SK-N-SH treated with all-trans-retinoic acid at 6 μM for 48 hours (cell line): ENCODE measurements around the gene WNK2.

Source experiments
- ATAC-seq: fragments of 200-7000 bp; cut with Tn5 transposase; 3 replicates; pipeline ENCODE4 v1.9.1; 2020; ENCODE audit warnings: mild to moderate bottlenecking, moderate library complexity
- ARNTL ChIP-seq: fragments of 450-650 bp; formaldehyde crosslinking; IDR thresholded peaks from 2 replicates; pipeline ENCODE4 v1.5.0; 2020; ENCODE audit warnings: low read depth, mild to moderate bottlenecking, moderate library complexity, borderline replicate concordance
- BACH2 ChIP-seq: fragments of 250-450 bp; sonication (Bioruptor Pico); IDR thresholded peaks from 2 replicates; pipeline ENCODE4 v1.9.0; 2021; ENCODE audit warnings: mild to moderate bottlenecking, borderline replicate concordance
- CSDC2 ChIP-seq: fragments of 250-450 bp; sonication (Bioruptor Pico); IDR thresholded peaks from 2 replicates; pipeline ENCODE4 v1.5.0; 2020; ENCODE audit warnings: mild to moderate bottlenecking, moderate library complexity
- ESRRG ChIP-seq: fragments of 250-450 bp; sonication (Bioruptor Pico); IDR thresholded peaks from 2 replicates; pipeline ENCODE4 v1.6.1; 2021; ENCODE audit warnings: mild to moderate bottlenecking
- GLIS3 ChIP-seq: fragments of 250-450 bp; sonication (Bioruptor Pico); IDR thresholded peaks from 2 replicates; pipeline ENCODE4 v1.5.0; 2020; ENCODE audit warnings: mild to moderate bottlenecking, moderate library complexity
- ISL1 ChIP-seq: fragments of 250-450 bp; sonication (Bioruptor Pico); IDR thresholded peaks from 2 replicates; pipeline ENCODE4 v2.1.2; 2022; ENCODE audit warnings: mild to moderate bottlenecking, moderate library complexity
- OSR1 ChIP-seq: fragments of 250-450 bp; sonication (Bioruptor Pico); IDR thresholded peaks from 2 replicates; pipeline ENCODE4 v1.8.0; 2022; ENCODE audit warnings: moderate library complexity, mild to moderate bottlenecking, inconsistent platforms
- PATZ1 ChIP-seq: fragments of 250-450 bp; sonication (Bioruptor Pico); IDR thresholded peaks from 2 replicates; pipeline ENCODE4 v1.8.0; 2020; ENCODE audit warnings: mild to moderate bottlenecking, moderate library complexity, borderline replicate concordance
- PPARA ChIP-seq: fragments of 250-450 bp; sonication (Bioruptor Pico); IDR thresholded peaks from 2 replicates; pipeline ENCODE4 v1.5.0; 2020; ENCODE audit warnings: mild to moderate bottlenecking, borderline replicate concordance
- RARB ChIP-seq: fragments of 250-450 bp; sonication (Bioruptor Pico); IDR thresholded peaks from 2 replicates; pipeline ENCODE4 v1.8.0; 2021; ENCODE audit warnings: mild to moderate bottlenecking, moderate library complexity
- SNAI2 ChIP-seq: fragments of 250-450 bp; sonication (Bioruptor Pico); IDR thresholded peaks from 2 replicates; pipeline ENCODE4 v1.5.0; 2020; ENCODE audit warnings: mild to moderate bottlenecking, moderate library complexity
- TCF4 ChIP-seq: fragments of 250-450 bp; sonication (Bioruptor Pico); IDR thresholded peaks from 2 replicates; pipeline ENCODE4 v1.8.0; 2021; ENCODE audit warnings: mild to moderate bottlenecking, moderate library complexity, borderline replicate concordance
- TOX ChIP-seq: fragments of 250-450 bp; sonication (Bioruptor Pico); IDR thresholded peaks from 2 replicates; pipeline ENCODE4 v1.8.0; 2021; ENCODE audit warnings: mild to moderate bottlenecking, moderate library complexity, borderline replicate concordance
- ZC3H10 ChIP-seq: fragments of 250-450 bp; sonication (Bioruptor Pico); IDR thresholded peaks from 2 replicates; pipeline ENCODE4 v1.5.1; 2021; ENCODE audit warnings: mild to moderate bottlenecking, moderate library complexity
- ZFP3 ChIP-seq: fragments of 250-450 bp; sonication (Bioruptor Pico); IDR thresholded peaks from 2 replicates; pipeline ENCODE4 v1.5.0; 2020; ENCODE audit warnings: mild to moderate bottlenecking, moderate library complexity
- ZFP30 ChIP-seq: fragments of 450-650 bp; formaldehyde crosslinking; IDR thresholded peaks from 2 replicates; pipeline ENCODE4 v1.5.0; 2022; ENCODE audit warnings: mild to moderate bottlenecking, moderate library complexity
- ZNF565 ChIP-seq: fragments of 450-650 bp; formaldehyde crosslinking; conservative IDR thresholded peaks from 2 replicates; pipeline ENCODE4 v1.5.0; 2020; ENCODE audit warnings: low read depth, mild to moderate bottlenecking, moderate library complexity
- ZNF70 ChIP-seq: fragments of 450-650 bp; formaldehyde crosslinking; IDR thresholded peaks from 2 replicates; pipeline ENCODE4 v1.5.0; 2020; ENCODE audit warnings: mild to moderate bottlenecking, moderate library complexity
- ZNF8 ChIP-seq: fragments of 450-650 bp; formaldehyde crosslinking; IDR thresholded peaks from 2 replicates; pipeline ENCODE4 v1.5.0; 2020; ENCODE audit warnings: mild to moderate bottlenecking, moderate library complexity
- TF ChIP-seq, protein P1 (sequence below): fragments of 250-450 bp; sonication (Bioruptor Pico); IDR thresholded peaks from 2 replicates; pipeline ENCODE4 v1.5.0; 2020; ENCODE audit warnings: mild to moderate bottlenecking, moderate library complexity
- TF ChIP-seq, protein P2 (sequence below): fragments of 250-450 bp; sonication (Bioruptor Pico); IDR thresholded peaks from 2 replicates; pipeline ENCODE4 v1.8.0; 2021; ENCODE audit warnings: low read depth, mild to moderate bottlenecking, moderate library complexity, borderline replicate concordance

Gene WNK2

DNA sequence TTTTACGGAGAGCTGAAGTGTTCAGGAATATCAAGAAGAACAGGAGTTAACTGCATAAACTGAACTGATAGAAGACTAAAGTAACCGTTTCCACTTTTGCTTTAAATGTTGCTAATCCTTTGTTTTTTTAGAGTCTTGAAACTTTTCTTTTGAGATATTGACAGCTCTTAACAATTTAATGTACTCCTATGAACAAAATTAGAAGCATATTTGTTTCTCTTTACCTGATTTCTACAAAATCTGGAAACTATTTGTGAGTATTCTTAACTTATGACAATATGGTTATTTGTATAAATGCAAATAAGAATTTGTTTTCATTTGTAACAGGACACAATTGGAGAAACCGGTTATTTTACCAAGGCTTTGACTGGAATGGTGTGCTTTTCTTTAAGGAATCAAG is 178.1 kb downstream of the WNK2 start:
- no peak for TF ChIP-seq ZNF565 (CRISPR knock-in tag)
- no peak for TF ChIP-seq PPARA (CRISPR knock-in tag)
- TF ChIP-seq CSDC2, result no peak
- no peak for TF ChIP-seq ARNTL (CRISPR knock-in tag)
- no peak for TF ChIP-seq ZFP3
- TF ChIP-seq TOX (CRISPR knock-in tag), result no peak
- no peak for TF ChIP-seq ISL1 (CRISPR knock-in tag)
- no peak for TF ChIP-seq ZFP30
- no peak for TF ChIP-seq BACH2 (CRISPR knock-in tag)
- TF ChIP-seq ESRRG, result no peak
- TF ChIP-seq, protein P1, sequence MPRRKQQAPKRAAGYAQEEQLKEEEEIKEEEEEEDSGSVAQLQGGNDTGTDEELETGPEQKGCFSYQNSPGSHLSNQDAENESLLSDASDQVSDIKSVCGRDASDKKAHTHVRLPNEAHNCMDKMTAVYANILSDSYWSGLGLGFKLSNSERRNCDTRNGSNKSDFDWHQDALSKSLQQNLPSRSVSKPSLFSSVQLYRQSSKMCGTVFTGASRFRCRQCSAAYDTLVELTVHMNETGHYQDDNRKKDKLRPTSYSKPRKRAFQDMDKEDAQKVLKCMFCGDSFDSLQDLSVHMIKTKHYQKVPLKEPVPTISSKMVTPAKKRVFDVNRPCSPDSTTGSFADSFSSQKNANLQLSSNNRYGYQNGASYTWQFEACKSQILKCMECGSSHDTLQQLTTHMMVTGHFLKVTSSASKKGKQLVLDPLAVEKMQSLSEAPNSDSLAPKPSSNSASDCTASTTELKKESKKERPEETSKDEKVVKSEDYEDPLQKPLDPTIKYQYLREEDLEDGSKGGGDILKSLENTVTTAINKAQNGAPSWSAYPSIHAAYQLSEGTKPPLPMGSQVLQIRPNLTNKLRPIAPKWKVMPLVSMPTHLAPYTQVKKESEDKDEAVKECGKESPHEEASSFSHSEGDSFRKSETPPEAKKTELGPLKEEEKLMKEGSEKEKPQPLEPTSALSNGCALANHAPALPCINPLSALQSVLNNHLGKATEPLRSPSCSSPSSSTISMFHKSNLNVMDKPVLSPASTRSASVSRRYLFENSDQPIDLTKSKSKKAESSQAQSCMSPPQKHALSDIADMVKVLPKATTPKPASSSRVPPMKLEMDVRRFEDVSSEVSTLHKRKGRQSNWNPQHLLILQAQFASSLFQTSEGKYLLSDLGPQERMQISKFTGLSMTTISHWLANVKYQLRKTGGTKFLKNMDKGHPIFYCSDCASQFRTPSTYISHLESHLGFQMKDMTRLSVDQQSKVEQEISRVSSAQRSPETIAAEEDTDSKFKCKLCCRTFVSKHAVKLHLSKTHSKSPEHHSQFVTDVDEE (CRISPR knock-in tag), result no peak
- TF ChIP-seq RARB, result no peak
- no peak for TF ChIP-seq ZNF70
- no peak for TF ChIP-seq TCF4
- no peak for TF ChIP-seq PATZ1 (CRISPR knock-in tag)
- no peak for ATAC-seq

DNA sequence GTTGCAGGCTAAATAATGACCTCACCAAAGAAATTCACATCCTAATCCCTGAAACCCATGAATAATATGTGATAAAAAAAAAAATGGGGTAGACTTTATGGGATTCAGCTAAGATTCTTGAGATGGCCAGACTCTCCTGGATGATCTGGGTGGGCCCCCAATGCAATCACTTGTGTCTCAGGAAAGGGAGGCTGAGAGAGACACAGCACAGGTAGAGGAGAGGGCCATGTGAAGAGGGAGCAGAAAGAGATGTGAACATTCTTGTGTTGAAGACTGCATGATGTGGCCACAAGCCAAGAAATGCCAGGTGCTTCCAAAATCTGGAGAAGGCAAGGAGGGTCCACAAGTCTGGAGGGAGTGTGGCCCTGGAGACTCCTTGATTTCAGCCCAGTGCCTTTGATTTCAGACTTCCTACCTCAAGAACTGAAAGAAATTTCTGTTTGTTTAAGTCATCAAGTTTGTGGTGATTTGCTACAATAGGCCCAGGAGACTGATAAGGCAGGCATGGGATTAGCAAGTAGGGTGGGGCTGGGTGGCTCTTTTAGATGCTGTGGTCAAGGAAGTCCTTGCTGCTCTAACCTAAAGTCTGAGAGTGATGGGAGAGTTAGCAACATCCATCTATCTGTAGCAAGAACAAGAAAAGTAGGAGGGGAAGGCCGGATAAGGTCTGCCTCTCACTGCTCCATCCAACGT is 180.9 kb downstream of the WNK2 start:
- no peak for ATAC-seq
- TF ChIP-seq ISL1 (CRISPR knock-in tag) (no peak), GLIS3 (CRISPR knock-in tag) (no peak), TCF4 (no peak), OSR1 (CRISPR knock-in tag) (no peak), SNAI2 (CRISPR knock-in tag) (no peak), PATZ1 (CRISPR knock-in tag) (no peak), ZC3H10 (CRISPR knock-in tag) (no peak), RARB (no peak), ZNF565 (CRISPR knock-in tag) (no peak), ZFP3 (no peak), CSDC2 (no peak), ESRRG (no peak), TOX (CRISPR knock-in tag) (no peak), BACH2 (CRISPR knock-in tag) (no peak), ZNF8 (CRISPR knock-in tag) (no peak)
- TF ChIP-seq, protein P2, sequence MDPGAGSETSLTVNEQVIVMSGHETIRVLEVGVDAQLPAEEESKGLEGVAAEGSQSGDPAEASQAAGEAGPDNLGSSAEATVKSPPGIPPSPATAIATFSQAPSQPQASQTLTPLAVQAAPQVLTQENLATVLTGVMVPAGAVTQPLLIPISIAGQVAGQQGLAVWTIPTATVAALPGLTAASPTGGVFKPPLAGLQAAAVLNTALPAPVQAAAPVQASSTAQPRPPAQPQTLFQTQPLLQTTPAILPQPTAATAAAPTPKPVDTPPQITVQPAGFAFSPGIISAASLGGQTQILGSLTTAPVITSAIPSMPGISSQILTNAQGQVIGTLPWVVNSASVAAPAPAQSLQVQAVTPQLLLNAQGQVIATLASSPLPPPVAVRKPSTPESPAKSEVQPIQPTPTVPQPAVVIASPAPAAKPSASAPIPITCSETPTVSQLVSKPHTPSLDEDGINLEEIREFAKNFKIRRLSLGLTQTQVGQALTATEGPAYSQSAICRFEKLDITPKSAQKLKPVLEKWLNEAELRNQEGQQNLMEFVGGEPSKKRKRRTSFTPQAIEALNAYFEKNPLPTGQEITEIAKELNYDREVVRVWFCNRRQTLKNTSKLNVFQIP (CRISPR knock-in tag), result no peak

DNA sequence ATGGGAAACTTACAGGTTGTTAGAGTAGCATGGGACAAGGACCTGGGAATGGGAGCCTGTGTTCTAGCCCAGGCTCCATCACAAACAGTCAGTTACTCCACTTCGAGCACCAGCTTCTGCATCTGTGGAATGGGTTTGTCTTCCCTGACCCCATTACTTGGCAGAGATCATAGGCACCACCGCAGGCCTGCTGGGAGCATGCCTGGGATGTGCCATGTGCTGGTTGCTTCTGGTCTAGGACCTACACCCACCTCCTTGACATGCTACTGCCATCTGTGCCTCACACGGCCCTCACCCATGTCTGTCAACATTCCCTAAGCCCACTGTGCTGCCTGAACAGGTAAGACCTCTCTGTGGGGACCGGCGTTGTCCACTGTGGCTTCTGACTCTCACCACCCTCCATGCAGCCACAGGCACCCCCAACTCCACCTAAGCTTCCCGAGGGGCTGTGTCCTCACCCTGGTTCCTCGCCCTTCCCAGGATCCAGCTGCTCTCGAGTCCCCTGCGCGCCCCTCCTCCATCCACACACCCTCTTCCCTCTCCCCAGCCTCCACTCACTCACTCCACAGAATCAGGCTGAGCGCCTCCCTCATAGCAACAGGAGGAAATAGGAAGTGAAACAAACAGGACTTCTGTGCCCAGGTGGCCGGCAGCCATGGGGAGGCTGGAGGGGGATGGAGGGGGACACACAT is 181.6 kb downstream of the WNK2 start:
- no peak for ATAC-seq
- TF ChIP-seq, protein P2 (CRISPR knock-in tag), result no peak
- TF ChIP-seq PPARA (CRISPR knock-in tag) (no peak), TOX (CRISPR knock-in tag) (no peak), ARNTL (CRISPR knock-in tag) (no peak), ESRRG (no peak), ZNF565 (CRISPR knock-in tag) (no peak), BACH2 (CRISPR knock-in tag) (no peak), ISL1 (CRISPR knock-in tag) (no peak), TCF4 (no peak), ZNF70 (no peak), CSDC2 (no peak), ZFP3 (no peak), OSR1 (CRISPR knock-in tag) (no peak), ZC3H10 (CRISPR knock-in tag) (no peak)
- TF ChIP-seq, all 23 proteins: peak for 0
